DND-41 (cell line): ENCODE data around the gene ACER3.
"Not testable (repeated sequence)": the region's sequence is repeated elsewhere in the genome, so short reads cannot be mapped to it uniquely, and the experiment has no call there.

Experiments
- ATAC-seq: fragments of 200-7000 bp; cut with Tn5 transposase; 3 replicates; pipeline ENCODE4 v1.9.1; 2021; ENCODE audit warnings: low read depth; ENCODE audit not compliant: insufficient read depth
- DNase-seq: peaks from one replicate; pipeline ENCODE4 v3.0.0-alpha.2; 2020
- H2AFZ ChIP-seq: 2 replicates; pipeline ENCODE4 v1.6.0; 2012; ENCODE audit warnings: low read depth, low read length
- H3K27ac ChIP-seq: 2 replicates; pipeline ENCODE4 v1.5.1; 2012; ENCODE audit warnings: low read length, inconsistent platforms
- H3K27me3 ChIP-seq: fragments of 200-600 bp; sonication (generic); 2 replicates; pipeline ENCODE4 v1.6.0; 2012; ENCODE audit warnings: low read length, mild to moderate bottlenecking, inconsistent platforms; ENCODE audit not compliant: insufficient read depth, poor library complexity
- H3K36me3 ChIP-seq: 2 replicates; pipeline ENCODE4 v1.5.1; 2012; ENCODE audit warnings: low read length, inconsistent platforms; ENCODE audit not compliant: insufficient read depth
- H3K4me1 ChIP-seq: 2 replicates; pipeline ENCODE4 v1.5.1; 2012; ENCODE audit warnings: mild to moderate bottlenecking, low read length; ENCODE audit not compliant: insufficient read depth
- H3K4me2 ChIP-seq: 2 replicates; pipeline ENCODE4 v1.6.0; 2012; ENCODE audit warnings: mild to moderate bottlenecking, moderate library complexity, low read length, inconsistent platforms; ENCODE audit not compliant: insufficient read depth
- H3K4me3 ChIP-seq, 2 experiments: fragments of 200-600 bp in 1 of 2; shearing (Covaris generic) in 1 of 2; 2 replicates each; pipeline ENCODE4 v1.5.1; 2012 to 2016; ENCODE audit warnings: inconsistent platforms in 2 of 2, low read length in 2 of 2, mild to moderate bottlenecking in 2 of 2, low read depth in 1 of 2, moderate library complexity in 1 of 2
- H3K79me2 ChIP-seq: 2 replicates; pipeline ENCODE4 v1.6.0; 2012; ENCODE audit warnings: low read length, inconsistent platforms; ENCODE audit not compliant: insufficient read depth
- H3K9ac ChIP-seq: 2 replicates; pipeline ENCODE4 v1.6.0; 2012; ENCODE audit warnings: low read depth, mild to moderate bottlenecking, inconsistent platforms, low read length, moderate library complexity
- H3K9me3 ChIP-seq: 2 replicates; pipeline ENCODE4 v1.5.1; 2012; ENCODE audit warnings: low read length, moderate library complexity, mild to moderate bottlenecking, inconsistent platforms; ENCODE audit not compliant: insufficient read depth, severe bottlenecking
- H4K20me1 ChIP-seq: 2 replicates; pipeline ENCODE4 v1.6.0; 2012; ENCODE audit warnings: low read length; ENCODE audit not compliant: insufficient read depth
- CTCF ChIP-seq: IDR thresholded peaks from 2 replicates; pipeline ENCODE4 v1.5.1; 2012; ENCODE audit warnings: borderline replicate concordance, low read length, moderate library complexity, mild to moderate bottlenecking; ENCODE audit not compliant: poor library complexity, severe bottlenecking; ENCODE audit errors: extremely low read depth
- EZH2 ChIP-seq: IDR thresholded peaks from 3 replicates; pipeline ENCODE4 v1.6.1; 2012; ENCODE audit warnings: borderline replicate concordance, low read depth, mild to moderate bottlenecking, moderate library complexity, low read length, inconsistent platforms; ENCODE audit not compliant: severe bottlenecking

The ACER3 gene

DNA sequence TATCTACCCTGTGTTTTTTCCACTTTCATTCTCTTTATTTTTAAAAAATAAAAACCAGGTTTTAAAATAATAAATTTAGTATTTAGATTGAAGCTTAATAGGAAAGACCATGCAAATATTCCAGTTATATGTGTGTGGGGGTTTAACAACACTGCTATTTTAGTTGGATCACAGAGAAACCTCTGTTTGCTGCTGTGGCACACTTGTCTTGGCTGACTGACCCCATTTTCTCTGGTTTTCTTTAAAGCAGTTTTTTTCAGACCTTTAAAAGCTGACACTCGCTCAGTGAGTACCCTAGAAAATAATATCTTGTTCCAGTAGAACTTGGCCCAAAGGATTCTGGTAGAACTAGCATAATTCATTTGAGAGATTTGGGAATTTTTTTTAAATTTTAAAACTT lies 31.6 kb downstream of the ACER3 start:
- ATAC-seq (no peak), DNase-seq (no peak)
- Histone ChIP-seq H4K20me1 (no peaks in the 10 kb centered on the region), H3K79me2 (no peaks in the 10 kb centered on the region), H3K9ac (no peak overlapping the region), H3K36me3 (no peaks in the 10 kb centered on the region), H3K27me3 (no peaks in the 10 kb centered on the region), H2AFZ (no peak overlapping the region), H3K4me3 (no peak overlapping the region), H3K27ac (no peak overlapping the region), H3K9me3 (no peaks in the 10 kb centered on the region), H3K4me1 (no peaks in the 10 kb centered on the region), H3K4me2 (no peak overlapping the region)
- TF ChIP-seq EZH2, result no peak
- TF ChIP-seq CTCF, result no peak

DNA sequence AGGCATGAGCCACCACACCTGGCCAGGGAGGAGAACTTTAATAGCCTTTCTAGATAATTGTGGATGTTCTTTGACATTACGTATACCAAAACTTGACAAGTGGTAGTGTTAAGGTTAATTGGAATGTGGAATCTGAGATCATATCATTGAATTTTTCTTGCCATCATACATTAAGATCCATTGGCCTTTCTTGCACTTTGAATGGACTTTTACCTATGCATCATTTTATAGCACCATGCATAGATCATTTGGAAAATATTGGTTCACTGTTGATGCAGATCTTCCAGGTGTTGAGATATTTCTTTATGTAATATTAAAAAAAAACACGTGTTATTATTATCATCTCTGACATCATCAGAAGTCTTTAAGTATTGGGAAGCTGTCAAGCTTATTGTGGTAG lies 36.5 kb downstream of the ACER3 start:
- no peaks in the 10 kb centered on the region for H4K20me1 ChIP-seq
- no peaks in the 10 kb centered on the region for H3K36me3 ChIP-seq
- ATAC-seq, result no peak
- no peaks in the 10 kb centered on the region for H3K4me1 ChIP-seq
- H3K9me3 ChIP-seq, result no peaks in the 10 kb centered on the region
- TF ChIP-seq CTCF, result no peak
- no peak for TF ChIP-seq EZH2
- H3K4me3 ChIP-seq, result no peak overlapping the region
- H3K79me2 ChIP-seq, result no peaks in the 10 kb centered on the region
- H2AFZ ChIP-seq, result no peak overlapping the region
- no peak overlapping the region for H3K9ac ChIP-seq
- H3K27me3 ChIP-seq, result no peaks in the 10 kb centered on the region
- no peak for DNase-seq
- H3K27ac ChIP-seq, result no peak overlapping the region
- no peak overlapping the region for H3K4me2 ChIP-seq

- Histone ChIP-seq H3K9me3 (peaks cover 2% of the 10 kb centered on the region), H3K36me3 (no peaks in the 10 kb centered on the region), H3K27me3 (no peaks in the 10 kb centered on the region), H4K20me1 (no peaks in the 10 kb centered on the region), H3K9ac (no peak overlapping the region), H3K4me3 (no peak overlapping the region), H3K79me2 (no peaks in the 10 kb centered on the region), H3K27ac (no peak overlapping the region), H3K4me1 (no peaks in the 10 kb centered on the region), H2AFZ (no peak overlapping the region), H3K4me2 (no peak overlapping the region)
- no peak for DNase-seq
- ATAC-seq, result no peak
- TF ChIP-seq CTCF, result no peak
- no peak for TF ChIP-seq EZH2
Observed at GRCh38 chr11:76901144-76901543, 40.4 kb downstream of the ACER3 start.

GRCh38 chr11:76901622-76902021 lies 40.9 kb downstream of the ACER3 start:
- H3K27ac ChIP-seq, H3K9ac ChIP-seq, H3K79me2 ChIP-seq, ATAC-seq, DNase-seq, H3K4me3 ChIP-seq, H3K36me3 ChIP-seq, H3K4me1 ChIP-seq, H3K27me3 ChIP-seq, H2AFZ ChIP-seq, H4K20me1 ChIP-seq, H3K9me3 ChIP-seq, H3K4me2 ChIP-seq: not testable (repeated sequence)
